PC-3 (cell line): ENCODE data around the gene TAF13. TPM values are rescaled to one million over a fixed set of nuclear protein-coding genes. Genes with fewer than 3 reads are reported as not detected.

Experiments used
- ATAC-seq: fragments of 200-7000 bp; cut with Tn5 transposase; 2 replicates; pipeline ENCODE4 v1.9.1; 2020; ENCODE audit warnings: mild to moderate bottlenecking, moderate library complexity
- BruUV-seq: library from RNA; stranded (reverse); fragments of 400-500 nt; replicated peaks from 2 replicates; lab custom pipeline; 2021; lab: Mats Ljungman, UMichigan
- CTCF ChIA-PET: fragments of 300-600 bp; sonication (Branson Sonifier 250); formaldehyde crosslinking; loops from one replicate; lab custom pipeline; 2022; ENCODE audit warnings: antibody characterized with exemption; lab: Charles Lee
- POLR2A ChIA-PET: fragments of 300-600 bp; sonication (Branson Sonifier 250); formaldehyde crosslinking; loops from one replicate; lab custom pipeline; 2022; ENCODE audit warnings: antibody characterized with exemption; ENCODE audit not compliant: unreplicated experiment; lab: Charles Lee
- DNase-seq: peaks from one replicate; pipeline ENCODE4 v3.0.0-alpha.2; 2015
- H2AFZ ChIP-seq: fragments of 300-600 bp; sonication (generic); 2 replicates; pipeline ENCODE4 v1.6.0; 2016; ENCODE audit warnings: antibody characterized with exemption, low read length
- H3F3A ChIP-seq: fragments of 300-600 bp; sonication (generic); one replicate; pipeline ENCODE4 v1.6.0; 2017; ENCODE audit warnings: antibody characterized with exemption, low read length, control low read depth, mild to moderate bottlenecking; ENCODE audit not compliant: unreplicated experiment
- H3K27ac ChIP-seq: fragments of 300-600 bp; sonication (generic); 2 replicates; pipeline ENCODE4 v1.5.1; 2016; ENCODE audit warnings: mild to moderate bottlenecking, low read length
- H3K27me3 ChIP-seq: fragments of 300-600 bp; sonication (generic); 2 replicates; pipeline ENCODE4 v1.6.1; 2016; ENCODE audit warnings: low read length, mixed read lengths
- H3K36me3 ChIP-seq: fragments of 300-600 bp; sonication (generic); 2 replicates; pipeline ENCODE4 v1.6.1; 2016; ENCODE audit warnings: low read depth, mixed run types, low read length, mixed read lengths
- H3K4me1 ChIP-seq: fragments of 300-600 bp; sonication (generic); 2 replicates; pipeline ENCODE4 v1.5.1; 2016; ENCODE audit warnings: low read length; ENCODE audit not compliant: insufficient read depth
- H3K4me2 ChIP-seq: fragments of 300-600 bp; sonication (generic); 2 replicates; pipeline ENCODE4 v1.6.0; 2016; ENCODE audit warnings: low read length
- H3K4me3 ChIP-seq: fragments of 300-600 bp; sonication (generic); 2 replicates; pipeline ENCODE4 v1.5.1; 2016; ENCODE audit warnings: mild to moderate bottlenecking, low read length, mixed read lengths
- H3K79me2 ChIP-seq: fragments of 300-600 bp; sonication (generic); 2 replicates; pipeline ENCODE4 v1.6.1; 2017; ENCODE audit warnings: low read length, mixed read lengths
- H3K9ac ChIP-seq: fragments of 300-600 bp; sonication (generic); 2 replicates; pipeline ENCODE4 v1.6.0; 2016; ENCODE audit warnings: mild to moderate bottlenecking, low read length
- H3K9me2 ChIP-seq: fragments of 300-600 bp; sonication (generic); replicated peaks from 2 replicates; pipeline ENCODE4 v1.6.1; 2016; ENCODE audit warnings: mixed run types, low read length, mixed read lengths
- H3K9me3 ChIP-seq: fragments of 300-600 bp; sonication (generic); 2 replicates; pipeline ENCODE4 v1.6.1; 2016; ENCODE audit warnings: low read length, mixed read lengths
- H4K20me1 ChIP-seq: fragments of 300-600 bp; sonication (generic); 2 replicates; pipeline ENCODE4 v1.6.1; 2016; ENCODE audit warnings: low read length, mixed read lengths
- CTCF ChIP-seq: fragments of 300-600 bp; sonication (generic); conservative IDR thresholded peaks from 2 replicates; pipeline ENCODE4 v1.5.1; 2017; ENCODE audit warnings: antibody characterized with exemption, low read depth, mild to moderate bottlenecking, low read length
- EZH2 ChIP-seq: fragments of 300-600 bp; sonication (generic); IDR thresholded peaks from one replicate; pipeline ENCODE4 v1.6.1; 2017; ENCODE audit warnings: antibody characterized with exemption, mild to moderate bottlenecking, low read length; ENCODE audit not compliant: unreplicated experiment
- EZH2phosphoT487 ChIP-seq: fragments of 300-600 bp; sonication (generic); IDR thresholded peaks from 2 replicates; pipeline ENCODE4 v1.6.1; 2018; ENCODE audit warnings: mild to moderate bottlenecking, antibody characterized with exemption, low read length, borderline replicate concordance
- intact Hi-C: fragments of 100-400 bp; cut with micrococcal nuclease; formaldehyde crosslinking; loops from 2 replicates; pipeline ENCODE4 v1.9.0; 2023
- total RNA-seq: library from RNA; depleted of rRNA; stranded (reverse); fragments of >200 nt; gene quantifications from 2 replicates; pipeline ENCODE4 v1.2.3, GENCODE V29; 2014

TAF13 gene
- total RNA-seq, 1 experiment from 2014 or later, result 32.0 TPM

- no peaks in the 10 kb centered on the region for H3K9me2 ChIP-seq
- TF ChIP-seq EZH2, result no peak
- TF ChIP-seq CTCF, result no peak
- TF ChIP-seq EZH2phosphoT487, result no peak
- no peak overlapping the region for H3K4me2 ChIP-seq
- no peaks in the 10 kb centered on the region for H4K20me1 ChIP-seq
- CTCF ChIA-PET, result interaction anchor here (0.5 to 1.4 kb wide), 4 partner anchors 11 to 390 kb away, joined by 3 to 14 read pairs (median 8); no protein-coding TSS in a partner anchor
- H3K79me2 ChIP-seq, result no peaks in the 10 kb centered on the region
- no peak overlapping the region for H3K4me3 ChIP-seq
- peaks cover 8% of the 10 kb centered on the region; the same call in 1 of the 2 replicates for H3K4me1 ChIP-seq
- no peaks in the 10 kb centered on the region for H3F3A ChIP-seq
- no peak overlapping the region for H3K27ac ChIP-seq
- intact Hi-C loops, result loop anchor here (1.0 to 5.0 kb wide), 4 partner anchors 21 to 284 kb away; partner anchors contain the start of genes CLCC1 and TMEM167B
- ATAC-seq (no peak), DNase-seq (no peak)
- H3K9me3 ChIP-seq, result no peaks in the 10 kb centered on the region
- POLR2A ChIA-PET, result interaction anchor here (0.7 kb wide), 1 partner anchor 50 kb away, joined by 8 read pairs; no protein-coding TSS in a partner anchor
- H3K36me3 ChIP-seq, result no peaks in the 10 kb centered on the region
- no peak overlapping the region for H2AFZ ChIP-seq
- BruUV-seq, result no TSS peak
- no peak overlapping the region for H3K9ac ChIP-seq
- peaks cover 28% of the 10 kb centered on the region for H3K27me3 ChIP-seq
These were observed 35.7 kb upstream of the TAF13 start for GRCh38 chr1:109111386-109112055.

GRCh38 chr1:109109906-109110305 lies 34.1 kb upstream of the TAF13 start:
- ChIA-PET POLR2A (no interaction called here), CTCF (interaction anchor here (1.4 kb wide), 1 partner anchor 10 kb away, joined by 4 read pairs; no protein-coding TSS in a partner anchor)
- DNase-seq (no peak), ATAC-seq (no peak)
- no TSS peak for BruUV-seq
- Histone ChIP-seq H3K27me3 (peaks cover 22% of the 10 kb centered on the region), H3K4me3 (no peak overlapping the region), H3F3A (no peaks in the 10 kb centered on the region), H3K9ac (no peak overlapping the region), H3K9me2 (no peaks in the 10 kb centered on the region), H3K4me2 (no peak overlapping the region), H3K79me2 (no peaks in the 10 kb centered on the region), H4K20me1 (no peaks in the 10 kb centered on the region), H2AFZ (no peak overlapping the region), H3K9me3 (no peaks in the 10 kb centered on the region), H3K4me1 (peaks cover 8% of the 10 kb centered on the region; the same call in 1 of the 2 replicates), H3K27ac (no peak overlapping the region), H3K36me3 (no peaks in the 10 kb centered on the region)
- no peak for TF ChIP-seq EZH2phosphoT487
- TF ChIP-seq CTCF, result no peak
- no peak for TF ChIP-seq EZH2
- intact Hi-C loops, result loop anchor here (5.0 kb wide), 1 partner anchor 283 kb away; no protein-coding TSS in a partner anchor

DNA sequence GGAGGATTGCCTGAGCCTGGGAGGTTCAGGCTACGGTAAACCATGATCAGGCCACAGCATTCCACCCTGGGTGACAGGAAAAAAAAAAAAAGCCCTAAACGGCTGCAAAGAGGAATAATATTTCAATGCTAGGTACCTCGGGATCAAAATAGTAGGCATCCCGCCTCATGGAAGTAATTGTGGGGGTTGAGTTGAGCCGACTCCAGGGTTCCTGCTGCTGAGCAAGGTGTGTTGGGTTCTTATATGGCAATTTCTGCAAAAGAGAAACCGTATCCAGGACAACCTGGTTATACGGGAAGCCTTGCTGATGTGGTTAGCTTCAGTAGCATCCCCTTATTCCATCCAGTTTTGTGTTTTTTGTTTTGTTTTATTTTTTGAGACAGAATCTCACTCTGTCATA lies 32.0 kb upstream of the TAF13 start:
- BruUV-seq, result no TSS peak
- no peak for ATAC-seq
- H3K79me2 ChIP-seq, result no peaks in the 10 kb centered on the region
- H3F3A ChIP-seq, result no peaks in the 10 kb centered on the region
- H3K9me3 ChIP-seq, result no peaks in the 10 kb centered on the region
- no peak overlapping the region for H3K4me3 ChIP-seq
- POLR2A ChIA-PET, result interaction anchor here (0.6 kb wide), 1 partner anchor 140 kb away, joined by 3 read pairs; no protein-coding TSS in a partner anchor
- TF ChIP-seq CTCF, result no peak
- TF ChIP-seq EZH2phosphoT487, result no peak
- TF ChIP-seq EZH2, result no peak
- H3K4me2 ChIP-seq, result no peak overlapping the region
- no peaks in the 10 kb centered on the region; the same call in 1 of the 2 replicates for H3K36me3 ChIP-seq
- H3K9ac ChIP-seq, result no peak overlapping the region
- intact Hi-C loops, result no loop called here
- H3K4me1 ChIP-seq, result peaks cover 4% of the 10 kb centered on the region; the same call in 1 of the 2 replicates
- peaks cover under 1% of the 10 kb centered on the region; the same call in 1 of the 2 replicates for H3K27me3 ChIP-seq
- no peak overlapping the region for H3K27ac ChIP-seq
- no peaks in the 10 kb centered on the region for H4K20me1 ChIP-seq
- H3K9me2 ChIP-seq, result no peaks in the 10 kb centered on the region
- no peak overlapping the region for H2AFZ ChIP-seq
- no peak for DNase-seq
- CTCF ChIA-PET, result no interaction called here
